Measurements from ENCODE around the gene KCNAB1. TPM values are rescaled to one million over a fixed set of nuclear protein-coding genes. Genes with fewer than 3 reads are reported as not detected.

KCNAB1 gene
- total RNA-seq, 1 experiment from 2014 or later, result not detected

GRCh38 chr3:156183396-156183795, 63.0 kb downstream of the KCNAB1 start:
- ChIA-PET CTCF (no interaction called here), POLR2A (ENCODE audit: unreplicated experiment) (no interaction called here)
- Histone ChIP-seq H3K9me3 (ENCODE audit: low read length) (no peaks in the 10 kb centered on the region), H3K4me3 (ENCODE audit: low read length) (no peak overlapping the region), H3K9me2 (replicated peaks; ENCODE audit: low read length) (no peaks in the 10 kb centered on the region), H3K27ac (ENCODE audit: low read length) (no peak overlapping the region), H4K20me1 (ENCODE audit: low read length) (no peaks in the 10 kb centered on the region), H3K4me2 (ENCODE audit: low read length) (no peak overlapping the region), H3K36me3 (ENCODE audit: low read depth, low read length) (no peaks in the 10 kb centered on the region), H3K9ac (ENCODE audit: low read length) (no peak overlapping the region), H3K79me2 (ENCODE audit: low read length) (no peaks in the 10 kb centered on the region), H3F3A (ENCODE audit: low read length, unreplicated experiment) (peaks cover 6% of the 10 kb centered on the region), H3K27me3 (ENCODE audit: low read length) (no peaks in the 10 kb centered on the region), H3K4me1 (ENCODE audit: insufficient read depth, low read length) (peaks cover 29% of the 10 kb centered on the region), H2AFZ (ENCODE audit: low read length) (no peak overlapping the region)
- DNase-seq (no peak), ATAC-seq (no peak)
- TF ChIP-seq EZH2 (IDR thresholded peaks at IDR 0.05; ENCODE audit: low read length, unreplicated experiment) (no peak), CTCF (conservative IDR thresholded peaks at IDR 0.05; ENCODE audit: low read depth, low read length) (no peak), EZH2phosphoT487 (IDR thresholded peaks at IDR 0.05; ENCODE audit: borderline replicate concordance, low read length) (no peak)
- no TSS peak for BruUV-seq (replicated peaks)
- intact Hi-C loops (cut with micrococcal nuclease), result no loop called here

- Histone ChIP-seq H2AFZ (ENCODE audit: low read length) (no peak overlapping the region), H4K20me1 (ENCODE audit: low read length) (no peaks in the 10 kb centered on the region), H3K9ac (ENCODE audit: low read length) (no peak overlapping the region), H3K4me3 (ENCODE audit: low read length) (no peak overlapping the region), H3K4me2 (ENCODE audit: low read length) (no peak overlapping the region), H3K79me2 (ENCODE audit: low read length) (no peaks in the 10 kb centered on the region), H3K9me3 (ENCODE audit: low read length) (no peaks in the 10 kb centered on the region), H3K36me3 (ENCODE audit: low read depth, low read length) (no peaks in the 10 kb centered on the region), H3K4me1 (ENCODE audit: insufficient read depth, low read length) (peaks cover 29% of the 10 kb centered on the region), H3K9me2 (replicated peaks; ENCODE audit: low read length) (no peaks in the 10 kb centered on the region), H3K27ac (ENCODE audit: low read length) (no peak overlapping the region), H3F3A (ENCODE audit: low read length, unreplicated experiment) (peaks cover 6% of the 10 kb centered on the region), H3K27me3 (ENCODE audit: low read length) (no peaks in the 10 kb centered on the region)
- intact Hi-C loops (cut with micrococcal nuclease), result no loop called here
- no TSS peak for BruUV-seq (replicated peaks)
- ChIA-PET CTCF (no interaction called here), POLR2A (ENCODE audit: unreplicated experiment) (no interaction called here)
- DNase-seq (no peak), ATAC-seq (no peak)
- no peak for TF ChIP-seq CTCF (conservative IDR thresholded peaks at IDR 0.05; ENCODE audit: low read depth, low read length)
- no peak for TF ChIP-seq EZH2 (IDR thresholded peaks at IDR 0.05; ENCODE audit: low read length, unreplicated experiment)
- no peak for TF ChIP-seq EZH2phosphoT487 (IDR thresholded peaks at IDR 0.05; ENCODE audit: borderline replicate concordance, low read length)
Observed at GRCh38 chr3:156184156-156184555, 63.8 kb downstream of the KCNAB1 start.

- Histone ChIP-seq H3K9ac (ENCODE audit: low read length) (no peak overlapping the region), H3K27ac (ENCODE audit: low read length) (no peak overlapping the region), H3K9me3 (ENCODE audit: low read length) (no peaks in the 10 kb centered on the region), H3K4me1 (ENCODE audit: insufficient read depth, low read length) (peaks cover 4% of the 10 kb centered on the region; the same call in 1 of the 2 replicates), H3K27me3 (ENCODE audit: low read length) (no peaks in the 10 kb centered on the region), H3K36me3 (ENCODE audit: low read depth, low read length) (no peaks in the 10 kb centered on the region), H2AFZ (ENCODE audit: low read length) (no peak overlapping the region), H3K9me2 (replicated peaks; ENCODE audit: low read length) (no peaks in the 10 kb centered on the region), H3K4me3 (ENCODE audit: low read length) (no peak overlapping the region), H3K79me2 (ENCODE audit: low read length) (no peaks in the 10 kb centered on the region), H4K20me1 (ENCODE audit: low read length) (no peaks in the 10 kb centered on the region), H3K4me2 (ENCODE audit: low read length) (no peak overlapping the region), H3F3A (ENCODE audit: low read length, unreplicated experiment) (no peaks in the 10 kb centered on the region)
- ChIA-PET CTCF (no interaction called here), POLR2A (ENCODE audit: unreplicated experiment) (no interaction called here)
- peak; percentile 56 for DNase-seq
- intact Hi-C loops (cut with micrococcal nuclease), result no loop called here
- BruUV-seq (replicated peaks), result no TSS peak
- ATAC-seq, result peak; percentile 48
- TF ChIP-seq EZH2phosphoT487 (IDR thresholded peaks at IDR 0.05; ENCODE audit: borderline replicate concordance, low read length) (no peak), EZH2 (IDR thresholded peaks at IDR 0.05; ENCODE audit: low read length, unreplicated experiment) (no peak)
Observed at GRCh38 chr3:156187146-156187769, 66.9 kb downstream of the KCNAB1 start.

Measured in PC-3 (cell line).